H1 (cell line): Measurements from ENCODE around the gene SGMS1. TPM values are rescaled to one million over a fixed set of nuclear protein-coding genes. Genes with fewer than 3 reads are reported as not detected.

Experiments used
- CTCF ChIA-PET: fragments of 300-600 bp; sonication (Branson Sonifier 250); formaldehyde crosslinking; loops from one replicate; lab custom pipeline; 2021; ENCODE audit not compliant: partially characterized antibody; lab: Charles Lee
- POLR2A ChIA-PET: fragments of 300-600 bp; sonication (Branson Sonifier 250); formaldehyde crosslinking; loops from one replicate; lab custom pipeline; 2021; ENCODE audit warnings: inconsistent platforms; ENCODE audit not compliant: partially characterized antibody; lab: Charles Lee
- DNase-seq, 2 experiments: peaks; one replicate each; pipeline versions ENCODE4 v3.0.0 to v3.0.0-alpha.2; 2010 to 2022; ENCODE audit warnings: low spot score in 2 of 2, low read depth in 1 of 2, mixed read lengths in 1 of 2
- FAIRE-seq: peaks from 2 replicates; lab custom pipeline; 2011; peaks lifted over from hg19 to GRCh38; lab: Jason Lieb, UNC
- H2AFZ ChIP-seq: 2 replicates; pipeline ENCODE4 v1.8.1; 2012; ENCODE audit warnings: low read length, inconsistent platforms
- H2AK5ac ChIP-seq: 2 replicates; pipeline ENCODE4 v1.6.1; 2013; ENCODE audit warnings: low read depth, low read length
- H2BK120ac ChIP-seq: replicated peaks from 2 replicates; pipeline ENCODE3; 2013; ENCODE audit warnings: low read depth, low read length, inconsistent platforms
- H2BK12ac ChIP-seq: 2 replicates; pipeline ENCODE4 v1.6.1; 2013; ENCODE audit warnings: low read depth, low read length
- H2BK15ac ChIP-seq: 2 replicates; pipeline ENCODE4 v1.6.1; 2013; ENCODE audit warnings: low read length
- H2BK20ac ChIP-seq: 2 replicates; pipeline ENCODE4 v1.6.1; 2013; ENCODE audit warnings: low read length
- H2BK5ac ChIP-seq: 2 replicates; pipeline ENCODE4 v1.6.1; 2013; ENCODE audit warnings: low read depth, low read length
- H3K14ac ChIP-seq: 2 replicates; pipeline ENCODE4 v1.6.1; 2013; ENCODE audit warnings: inconsistent platforms; ENCODE audit not compliant: insufficient read length
- H3K18ac ChIP-seq: 2 replicates; pipeline ENCODE4 v1.6.1; 2013; ENCODE audit warnings: low read length; ENCODE audit errors: extremely low read depth
- H3K23ac ChIP-seq: 2 replicates; pipeline ENCODE4 v1.6.1; 2013; ENCODE audit warnings: inconsistent platforms; ENCODE audit not compliant: insufficient read length
- H3K23me2 ChIP-seq: 2 replicates; pipeline ENCODE4 v1.6.1; 2013; ENCODE audit warnings: low read depth, low read length
- H3K27ac ChIP-seq: 2 replicates; pipeline ENCODE4 v1.6.1; 2011; ENCODE audit warnings: low read depth, low read length, inconsistent platforms
- H3K27me3 ChIP-seq, 4 experiments: replicated peaks in 1 of 4; 1 replicate in 1 of 4; 2 replicates in 3 of 4; pipeline versions ENCODE4 v1.6.1 to v1.8.1; 2011 to 2013; ENCODE audit warnings: low read length in 3 of 4, mild to moderate bottlenecking in 3 of 4, inconsistent platforms in 2 of 4, mixed read lengths in 2 of 4, moderate library complexity in 1 of 4; ENCODE audit not compliant: control insufficient read depth in 3 of 4, insufficient read depth in 3 of 4; ENCODE audit errors: extremely low read depth in 1 of 4
- H3K36me3 ChIP-seq, 4 experiments: 2 replicates each; pipeline versions ENCODE4 v1.6.1 to v1.8.1; 2011 to 2013; ENCODE audit warnings: mild to moderate bottlenecking in 4 of 4, low read length in 3 of 4, moderate library complexity in 2 of 4, control low read depth in 1 of 4, inconsistent platforms in 1 of 4; ENCODE audit not compliant: insufficient read depth in 4 of 4, control insufficient read depth in 2 of 4
- H3K4ac ChIP-seq: replicated peaks from 2 replicates; pipeline ENCODE3; 2013; ENCODE audit warnings: low read length, low read depth, mixed read lengths, inconsistent platforms; ENCODE audit not compliant: insufficient read length
- H3K4me1 ChIP-seq, 4 experiments: replicated peaks in 1 of 4; 1 replicate in 1 of 4; 2 replicates in 3 of 4; pipeline versions ENCODE4 v1.6.1 to v1.8.1; 2011 to 2013; ENCODE audit warnings: low read length in 3 of 4, inconsistent platforms in 2 of 4, mixed read lengths in 1 of 4; ENCODE audit not compliant: insufficient read depth in 4 of 4, control insufficient read depth in 3 of 4
- H3K4me2 ChIP-seq, 2 experiments: 2 replicates each; pipeline versions ENCODE4 v1.6.1 to v1.8.1; 2011 to 2013; ENCODE audit warnings: low read depth in 2 of 2, low read length in 2 of 2, control low read depth in 1 of 2, inconsistent platforms in 1 of 2, mild to moderate bottlenecking in 1 of 2; ENCODE audit not compliant: insufficient read depth in 1 of 2
- H3K4me3 ChIP-seq, 4 experiments: fragments of 200-600, 300-600 bp in 1 of 4; sonication (generic), shearing (Covaris generic), sonication (Bioruptor Twin) in 1 of 4; 2 replicates each; pipeline versions ENCODE4 v1.5.1 to v1.8.1; 2011 to 2016; ENCODE audit warnings: low read length in 4 of 4, low read depth in 3 of 4, control low read depth in 2 of 4, inconsistent platforms in 2 of 4, mild to moderate bottlenecking in 2 of 4, mixed read lengths in 1 of 4, moderate library complexity in 1 of 4; ENCODE audit not compliant: insufficient read depth in 2 of 4; ENCODE audit errors: extremely low read depth in 1 of 4
- H3K56ac ChIP-seq: replicated peaks from 2 replicates; pipeline ENCODE3; 2013; ENCODE audit warnings: low read depth, mild to moderate bottlenecking, mixed read lengths, low read length, inconsistent platforms; ENCODE audit not compliant: insufficient read length
- H3K79me1 ChIP-seq: 2 replicates; pipeline ENCODE4 v1.6.1; 2013; ENCODE audit warnings: low read depth, low read length, control low read depth
- H3K79me2 ChIP-seq, 2 experiments: 2 replicates each; pipeline versions ENCODE4 v1.6.1 to v1.8.1; 2012 to 2013; ENCODE audit warnings: low read length in 2 of 2, mild to moderate bottlenecking in 2 of 2, inconsistent platforms in 1 of 2; ENCODE audit not compliant: insufficient read depth in 2 of 2, control insufficient read depth in 1 of 2
- H3K9ac ChIP-seq, 4 experiments: replicated peaks in 1 of 4; 1 replicate in 1 of 4; 2 replicates in 3 of 4; pipeline versions ENCODE4 v1.6.1 to v1.8.1; 2011 to 2013; ENCODE audit warnings: low read depth in 3 of 4, low read length in 3 of 4, control low read depth in 2 of 4, mild to moderate bottlenecking in 2 of 4, moderate library complexity in 2 of 4, inconsistent platforms in 1 of 4; ENCODE audit errors: extremely low read depth in 1 of 4
- H3K9me3 ChIP-seq, 2 experiments: 2 replicates each; pipeline versions ENCODE4 v1.6.1 to v1.8.1; 2012 to 2013; ENCODE audit warnings: mild to moderate bottlenecking in 2 of 2, moderate library complexity in 2 of 2, control low read depth in 1 of 2, inconsistent platforms in 1 of 2, low read depth in 1 of 2, low read length in 1 of 2, mixed read lengths in 1 of 2; ENCODE audit not compliant: insufficient read depth in 2 of 2
- H4K20me1 ChIP-seq, 2 experiments: replicated peaks in 1 of 2; 2 replicates each; pipeline versions ENCODE3 to v1.8.1; 2011 to 2013; ENCODE audit warnings: inconsistent platforms in 2 of 2, low read length in 2 of 2, mild to moderate bottlenecking in 1 of 2; ENCODE audit not compliant: insufficient read depth in 2 of 2, control insufficient read depth in 1 of 2
- H4K5ac ChIP-seq: 2 replicates; pipeline ENCODE4 v1.6.1; 2013; ENCODE audit warnings: low read length, low read depth, mixed read lengths, inconsistent platforms; ENCODE audit not compliant: insufficient read length
- H4K8ac ChIP-seq: 2 replicates; pipeline ENCODE4 v1.8.0; 2013; ENCODE audit warnings: mild to moderate bottlenecking, moderate library complexity, low read length, inconsistent platforms; ENCODE audit not compliant: insufficient read depth; ENCODE audit errors: extremely low read depth
- H4K91ac ChIP-seq: replicated peaks from 2 replicates; pipeline ENCODE3; 2013; ENCODE audit warnings: low read length, mixed read lengths, inconsistent platforms; ENCODE audit not compliant: insufficient read length
- CBX5 ChIP-seq: fragments of 300-800, 300-1000 bp; sonication (generic); IDR thresholded peaks from 2 replicates; pipeline ENCODE4 v1.7.1; 2016; ENCODE audit warnings: antibody characterized with exemption, low read length, low read depth
- CBX8 ChIP-seq: fragments of 300-800, 300-1000 bp; sonication (generic); IDR thresholded peaks from 2 replicates; pipeline ENCODE4 v1.7.1; 2016; ENCODE audit warnings: low read depth, low read length, borderline replicate concordance
- CHD1 ChIP-seq: IDR thresholded peaks from 2 replicates; pipeline ENCODE4 v1.6.1; 2012; ENCODE audit warnings: low read depth, low read length, improper control_type of control experiment
- CTBP2 ChIP-seq: IDR thresholded peaks from 2 replicates; pipeline ENCODE4 v1.7.0; 2011; ENCODE audit warnings: borderline replicate concordance, mild to moderate bottlenecking, moderate library complexity, mixed read lengths, low read length; ENCODE audit not compliant: insufficient read depth, insufficient read length
- EGR1 ChIP-seq: IDR thresholded peaks from 2 replicates; pipeline ENCODE4 v1.6.1; 2011; ENCODE audit warnings: low read depth, low read length, borderline replicate concordance
- FOSL1 ChIP-seq: IDR thresholded peaks from 2 replicates; pipeline ENCODE4 v1.6.1; 2011; ENCODE audit warnings: mild to moderate bottlenecking, low read depth, low read length, moderate library complexity; ENCODE audit not compliant: insufficient read depth
- JUN ChIP-seq: IDR thresholded peaks from 2 replicates; pipeline ENCODE4 v1.6.1; 2011; ENCODE audit warnings: low read depth, mild to moderate bottlenecking, improper control_type of control experiment, low read length
- POLR2A ChIP-seq, 2 experiments: IDR thresholded peaks; 1 replicate in 1 of 2; 2 replicates in 1 of 2; pipeline ENCODE4 v1.6.1; 2011; ENCODE audit warnings: low read depth in 2 of 2, low read length in 2 of 2, mild to moderate bottlenecking in 2 of 2; ENCODE audit errors: control extremely low read depth in 1 of 2
- POU5F1 ChIP-seq: IDR thresholded peaks from 2 replicates; pipeline ENCODE4 v1.6.1; 2011; ENCODE audit warnings: low read depth, mild to moderate bottlenecking, low read length, moderate library complexity
- SP1 ChIP-seq: IDR thresholded peaks from 2 replicates; pipeline ENCODE4 v1.6.1; 2011; ENCODE audit warnings: low read depth, low read length
- WGBS, 2 experiments: shearing (Covaris generic) in 1 of 2; methylation state at CpG; one replicate each; pipeline versions ENCODE4 v1.1.6 to v1.1.7; 2013 to 2015; ENCODE audit warnings: low lambda C conversion rate in 2 of 2, mixed read lengths in 2 of 2, inconsistent platforms in 1 of 2, low coverage in 1 of 2, missing lambda C conversion rate in 1 of 2; ENCODE audit not compliant: insufficient replicate concordance in 2 of 2, insufficient coverage in 1 of 2, insufficient read length in 1 of 2; ENCODE audit errors: extremely low coverage in 1 of 2, missing lambda C conversion rate in 1 of 2; 5-methylcytosine and 5-hydroxymethylcytosine counted together
- polyA plus RNA-seq, 7 experiments: library from polyadenylated mRNA; depleted of rRNA in 3 of 7; stranded (reverse) in 5 of 7; unstranded in 2 of 7; fragments of >200 nt in 5 of 7; fragments of 200-250 nt in 2 of 7; gene quantifications; 1 replicate in 5 of 7; 2 replicates in 1 of 7; 4 replicates in 1 of 7; pipeline versions ENCODE4 v1.2.1 to v1.2.3, GENCODE V29; 2011 to 2013; ENCODE audit warnings: missing spikeins in 2 of 7, mixed read lengths in 2 of 7
- total RNA-seq: library from RNA; stranded (reverse); fragmentation: NEBNext Ultra II Directional; extraction: Animal tissue kit (Norgen Biotek cat#: 25700); gene quantifications from 2 replicates; pipeline ENCODE4 v1.2.1, GENCODE V29; 2021

SGMS1 gene
- total and polyA plus RNA-seq, 2 of the 8 experiments (the other 6 are each of a cell fraction or from before 2014, with no cell fraction given): 6.0 to 15.6 TPM

- H2BK12ac ChIP-seq: no peak overlapping the region
- H2AFZ ChIP-seq: no peak overlapping the region
- H3K27me3 ChIP-seq: no peaks in the 10 kb centered on the region
- H2BK120ac ChIP-seq: no peak overlapping the region
- no peak overlapping the region for H3K9ac ChIP-seq
- H3K14ac ChIP-seq: no peak overlapping the region
- H3K4ac ChIP-seq: no peak overlapping the region
- no peak overlapping the region for H3K18ac ChIP-seq
- no peak overlapping the region for H2BK15ac ChIP-seq
- H3K79me1 ChIP-seq: no peaks in the 10 kb centered on the region
- no peak overlapping the region for H2AK5ac ChIP-seq
- no peak for FAIRE-seq
- no peak overlapping the region for H3K23ac ChIP-seq
- no peak overlapping the region for H3K4me3 ChIP-seq
- H2BK5ac ChIP-seq: no peak overlapping the region
- H3K27ac ChIP-seq: no peak overlapping the region
- no peak overlapping the region for H3K56ac ChIP-seq
- no peak overlapping the region for H3K4me2 ChIP-seq
- H3K23me2 ChIP-seq: no peaks in the 10 kb centered on the region
- ChIA-PET POLR2A (no interaction called here), CTCF (no interaction called here)
- 91% methylated on average over 8 of the region's 8 CpGs; no CpG with 5 or more reads in 1 of the 2 experiments for whole genome bisulfite sequencing, 2 experiments
- H3K4me1 ChIP-seq: no peaks in the 10 kb centered on the region
- H2BK20ac ChIP-seq: no peak overlapping the region
- peaks cover 0 to 3% (median 0%) of the 10 kb centered on the region in 4 experiments; a peak in 3 of 8 replicates for H3K36me3 ChIP-seq
- no peak overlapping the region for H4K5ac ChIP-seq
- H3K79me2 ChIP-seq: no peaks in the 10 kb centered on the region
- H4K8ac ChIP-seq: no peak overlapping the region
- no peaks in the 10 kb centered on the region for H4K20me1 ChIP-seq
- no peak for DNase-seq
- no peaks in the 10 kb centered on the region for H3K9me3 ChIP-seq
- no peak overlapping the region for H4K91ac ChIP-seq
- no peak for TF ChIP-seq JUN
- TF ChIP-seq POLR2A (IDR thresholded peaks at IDR 0.05; ENCODE audit: control extremely low read depth in 1 of 2, low read depth in 2 of 2, low read length in 2 of 2): no peak
- no peak for TF ChIP-seq CBX5
- TF ChIP-seq POU5F1: no peak
- no peak for TF ChIP-seq SP1
- no peak for TF ChIP-seq EGR1
- no peak for TF ChIP-seq CBX8
- no peak for TF ChIP-seq CTBP2
- no peak for TF ChIP-seq FOSL1
- no peak for TF ChIP-seq CHD1
These were observed 319.1 kb downstream of the SGMS1 start for GRCh38 chr10:50304660-50305059.
